Measurements from ENCODE around the gene RAB36.

- TF ChIP-seq POLR2A (IDR thresholded peaks at IDR 0.05) (no peak), CTCF (IDR thresholded peaks at IDR 0.05 in 4 of 5, conservative IDR thresholded peaks at IDR 0.05 in 1 of 5) (no peak)
Measured at GRCh38 chr22:23180893-23181720, 35.8 kb downstream of the RAB36 start.

Measured in gastrocnemius medialis (tissue), 4 donors.